Mesendoderm (in vitro differentiated cells): ENCODE measurements around the gene FYTTD1.

Source experiments
- DNase-seq: peaks from one replicate; pipeline ENCODE4 v3.0.0; 2013
- H2AK5ac ChIP-seq: 2 replicates; pipeline ENCODE4 v1.6.1; 2013; ENCODE audit warnings: low read length, inconsistent platforms
- H2BK120ac ChIP-seq: 2 replicates; pipeline ENCODE4 v1.6.1; 2013; ENCODE audit warnings: low read depth, mild to moderate bottlenecking, low read length, moderate library complexity, mixed read lengths
- H2BK15ac ChIP-seq: replicated peaks from 2 replicates; pipeline ENCODE4 v1.6.1; 2013; ENCODE audit warnings: low read depth, mild to moderate bottlenecking, moderate library complexity
- H2BK5ac ChIP-seq: 2 replicates; pipeline ENCODE4 v1.6.1; 2013; ENCODE audit warnings: low read length, inconsistent platforms
- H3K18ac ChIP-seq: 2 replicates; pipeline ENCODE4 v1.6.1; 2013; ENCODE audit warnings: mild to moderate bottlenecking, low read length, mixed read lengths
- H3K23ac ChIP-seq: one replicate; pipeline ENCODE4 v1.6.1; 2013; ENCODE audit warnings: low read length
- H3K27ac ChIP-seq: 2 replicates; pipeline ENCODE4 v1.5.1; 2013; ENCODE audit warnings: low read depth, mild to moderate bottlenecking, inconsistent platforms, low read length, moderate library complexity
- H3K27me3 ChIP-seq: 2 replicates; pipeline ENCODE4 v1.6.1; 2013; ENCODE audit warnings: low read length, control low read depth, mild to moderate bottlenecking, inconsistent platforms; ENCODE audit not compliant: insufficient read depth, poor library complexity
- H3K36me3 ChIP-seq: 2 replicates; pipeline ENCODE4 v1.6.1; 2013; ENCODE audit warnings: low read length, inconsistent platforms; ENCODE audit not compliant: control insufficient read depth, insufficient read depth
- H3K4ac ChIP-seq: one replicate; pipeline ENCODE4 v1.6.1; 2013; ENCODE audit warnings: low read depth, mild to moderate bottlenecking, low read length, moderate library complexity
- H3K4me1 ChIP-seq: 2 replicates; pipeline ENCODE4 v1.6.1; 2013; ENCODE audit warnings: low read depth, low read length, inconsistent platforms; ENCODE audit not compliant: control insufficient read depth
- H3K4me2 ChIP-seq: 2 replicates; pipeline ENCODE4 v1.6.1; 2013; ENCODE audit warnings: low read length
- H3K4me3 ChIP-seq: 2 replicates; pipeline ENCODE4 v1.5.1; 2013; ENCODE audit warnings: mild to moderate bottlenecking, low read length
- H3K56ac ChIP-seq: one replicate; pipeline ENCODE4 v1.6.1; 2013; ENCODE audit warnings: low read length
- H3K79me1 ChIP-seq: 2 replicates; pipeline ENCODE4 v1.6.1; 2013; ENCODE audit warnings: low read length, inconsistent platforms
- H3K79me2 ChIP-seq: 2 replicates; pipeline ENCODE4 v1.6.1; 2013; ENCODE audit warnings: mild to moderate bottlenecking, low read length; ENCODE audit not compliant: control insufficient read depth, insufficient read depth
- H3K9ac ChIP-seq: 2 replicates; pipeline ENCODE4 v1.6.1; 2013; ENCODE audit warnings: low read length, inconsistent platforms
- H4K5ac ChIP-seq: one replicate; pipeline ENCODE4 v1.6.1; 2013; ENCODE audit warnings: low read length
- H4K8ac ChIP-seq: one replicate; pipeline ENCODE4 v1.6.1; 2013; ENCODE audit warnings: low read depth, mild to moderate bottlenecking, control low read depth, low read length, moderate library complexity
- WGBS: extraction: QIAGEN DNeasy Blood & Tissue Kit; methylation state at CpG from one replicate; pipeline ENCODE4 v1.1.7; 2013; ENCODE audit warnings: low lambda C conversion rate, missing lambda C conversion rate; ENCODE audit not compliant: insufficient coverage; ENCODE audit errors: extremely low coverage; 5-methylcytosine and 5-hydroxymethylcytosine counted together

The FYTTD1 gene

DNA sequence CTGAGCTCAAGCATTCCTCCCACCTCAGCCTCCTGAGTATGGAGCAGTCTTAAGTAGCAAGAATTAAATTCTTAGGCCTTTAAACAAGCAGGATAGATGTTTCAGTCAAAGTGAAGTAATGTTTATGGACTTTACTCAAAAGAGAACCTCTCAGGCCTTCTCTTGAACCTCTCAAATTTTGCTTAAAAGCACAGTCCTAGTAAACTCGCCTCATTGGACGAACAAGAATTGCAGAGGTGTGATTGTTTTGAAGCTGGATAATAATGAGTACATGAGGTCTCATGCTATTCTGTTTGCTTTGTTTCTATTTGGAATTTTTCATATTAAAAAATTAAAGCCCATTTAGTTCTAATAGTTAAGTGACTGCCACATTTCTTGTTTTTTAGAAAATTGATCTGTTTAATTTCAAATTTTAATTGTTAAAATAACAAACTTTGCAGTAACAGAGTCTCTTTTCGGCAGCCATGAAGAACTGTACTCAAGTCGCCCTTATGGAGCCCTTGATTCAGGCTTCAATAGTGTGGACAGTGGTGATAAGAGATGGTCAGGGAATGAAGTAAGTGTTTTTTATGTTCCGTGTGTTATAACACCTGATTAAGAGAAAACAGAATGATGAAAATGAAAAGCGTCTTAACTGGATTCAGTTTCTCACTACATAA is 80.8 kb downstream of the FYTTD1 start:
- Histone ChIP-seq H3K27me3 (no peaks in the 10 kb centered on the region), H3K56ac (no peak overlapping the region), H3K4me3 (no peak overlapping the region), H2BK15ac (no peak overlapping the region), H2BK5ac (no peak overlapping the region), H3K23ac (no peak overlapping the region), H3K4ac (no peak overlapping the region), H3K79me1 (no peaks in the 10 kb centered on the region), H4K8ac (no peak overlapping the region), H3K4me2 (no peak overlapping the region), H3K4me1 (no peaks in the 10 kb centered on the region), H3K9ac (no peak overlapping the region), H3K18ac (no peak overlapping the region), H3K36me3 (peaks cover 6% of the 10 kb centered on the region), H3K27ac (no peak overlapping the region), H2BK120ac (no peak overlapping the region), H4K5ac (no peak overlapping the region), H2AK5ac (no peak overlapping the region), H3K79me2 (no peaks in the 10 kb centered on the region)
- DNase-seq, result no peak
- no CpG with 5 or more reads among the region's 6 CpGs for WGBS

GRCh38 chr3:197830967-197831313 is 81.3 kb downstream of the FYTTD1 start:
- Histone ChIP-seq H3K27me3 (no peaks in the 10 kb centered on the region), H2BK5ac (no peak overlapping the region), H2BK15ac (no peak overlapping the region), H3K4ac (no peak overlapping the region), H4K8ac (no peak overlapping the region), H2BK120ac (no peak overlapping the region), H3K4me1 (no peaks in the 10 kb centered on the region), H3K18ac (no peak overlapping the region), H3K23ac (no peak overlapping the region), H3K79me1 (no peaks in the 10 kb centered on the region), H3K36me3 (peaks cover 8% of the 10 kb centered on the region), H3K4me3 (no peak overlapping the region), H3K4me2 (no peak overlapping the region), H3K79me2 (no peaks in the 10 kb centered on the region), H3K56ac (no peak overlapping the region), H2AK5ac (no peak overlapping the region), H3K9ac (no peak overlapping the region), H4K5ac (no peak overlapping the region), H3K27ac (no peak overlapping the region)
- DNase-seq, result no peak
- no CpG with 5 or more reads among the region's 8 CpGs for WGBS

DNA sequence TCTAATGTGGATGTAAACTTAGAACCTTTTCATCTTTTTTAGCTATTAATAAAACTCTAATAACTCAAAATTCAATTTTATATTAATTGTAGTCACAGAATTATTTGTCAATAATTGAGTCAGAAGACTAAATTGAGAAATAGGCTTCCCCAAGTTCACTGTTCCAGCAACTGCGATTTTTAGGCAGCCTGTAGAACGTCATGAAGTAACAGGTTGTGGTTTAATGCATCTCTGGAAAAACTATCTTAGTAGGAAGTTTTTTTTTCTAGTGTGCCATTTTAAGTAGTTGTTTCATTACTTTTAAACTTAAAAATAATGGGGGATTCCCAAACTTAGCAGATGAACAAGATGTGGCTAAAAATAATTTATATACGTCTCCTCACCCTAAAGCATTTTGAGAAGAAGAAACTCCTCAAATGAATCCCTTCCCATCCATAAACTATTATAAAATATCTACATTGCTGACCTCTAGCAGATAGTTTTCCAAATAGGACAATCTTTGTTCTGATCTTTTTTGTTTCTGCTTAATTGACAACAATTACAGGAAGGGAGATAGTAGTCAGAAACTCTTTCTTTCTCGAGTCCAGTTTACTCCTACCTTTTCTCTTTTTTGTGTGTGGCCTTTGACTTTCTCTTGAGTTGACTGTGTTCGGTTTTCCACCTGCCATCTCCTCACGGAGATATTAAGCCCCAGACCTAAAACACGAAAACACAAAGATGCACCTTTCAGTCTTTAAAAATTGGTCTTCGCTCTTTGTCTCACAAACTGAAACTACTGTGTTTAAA is 84.4 kb downstream of the FYTTD1 start:
- no peak overlapping the region for H2BK5ac ChIP-seq
- H3K79me2 ChIP-seq, result no peaks in the 10 kb centered on the region
- no peak overlapping the region for H3K4ac ChIP-seq
- H4K5ac ChIP-seq, result no peak overlapping the region
- H3K56ac ChIP-seq, result no peak overlapping the region
- H3K23ac ChIP-seq, result no peak overlapping the region
- no peak overlapping the region for H2BK120ac ChIP-seq
- no peak for DNase-seq
- no peak overlapping the region for H3K9ac ChIP-seq
- H3K27me3 ChIP-seq, result no peaks in the 10 kb centered on the region
- H2BK15ac ChIP-seq, result no peak overlapping the region
- H3K27ac ChIP-seq, result no peak overlapping the region
- peaks cover 1% of the 10 kb centered on the region for H3K36me3 ChIP-seq
- no CpG with 5 or more reads among the region's 8 CpGs for WGBS
- no peak overlapping the region for H3K4me2 ChIP-seq
- no peak overlapping the region for H3K18ac ChIP-seq
- H3K4me3 ChIP-seq, result no peak overlapping the region
- H3K4me1 ChIP-seq, result no peaks in the 10 kb centered on the region
- no peak overlapping the region for H4K8ac ChIP-seq
- no peaks in the 10 kb centered on the region for H3K79me1 ChIP-seq
- H2AK5ac ChIP-seq, result no peak overlapping the region

- no peak overlapping the region for H3K4me3 ChIP-seq
- no peak overlapping the region for H2AK5ac ChIP-seq
- no peak overlapping the region for H4K5ac ChIP-seq
- no peaks in the 10 kb centered on the region for H3K4me1 ChIP-seq
- no peak overlapping the region for H3K23ac ChIP-seq
- no peak overlapping the region for H3K18ac ChIP-seq
- H3K4me2 ChIP-seq, result no peak overlapping the region
- no peak overlapping the region for H3K56ac ChIP-seq
- no peak overlapping the region for H2BK5ac ChIP-seq
- H4K8ac ChIP-seq, result no peak overlapping the region
- no peaks in the 10 kb centered on the region for H3K79me1 ChIP-seq
- H3K36me3 ChIP-seq, result peaks cover 1% of the 10 kb centered on the region
- no peaks in the 10 kb centered on the region for H3K79me2 ChIP-seq
- no peak overlapping the region for H2BK15ac ChIP-seq
- H3K27ac ChIP-seq, result no peak overlapping the region
- no peak overlapping the region for H3K4ac ChIP-seq
- no CpG with 5 or more reads among the region's 5 CpGs for WGBS
- no peak for DNase-seq
- H3K9ac ChIP-seq, result no peak overlapping the region
- no peak overlapping the region for H2BK120ac ChIP-seq
- no peaks in the 10 kb centered on the region for H3K27me3 ChIP-seq
Observed at GRCh38 chr3:197835509-197835908, 85.8 kb downstream of the FYTTD1 start.

GRCh38 chr3:197836244-197836643 is 86.6 kb downstream of the FYTTD1 start:
- Histone ChIP-seq H3K56ac (no peak overlapping the region), H3K4me3 (no peak overlapping the region), H3K4ac (no peak overlapping the region), H2BK120ac (no peak overlapping the region), H2BK15ac (no peak overlapping the region), H3K4me1 (no peaks in the 10 kb centered on the region), H3K9ac (no peak overlapping the region), H4K5ac (no peak overlapping the region), H3K79me2 (no peaks in the 10 kb centered on the region), H3K18ac (no peak overlapping the region), H3K79me1 (no peaks in the 10 kb centered on the region), H2BK5ac (no peak overlapping the region), H3K36me3 (peaks cover 1% of the 10 kb centered on the region), H3K27ac (no peak overlapping the region), H3K23ac (no peak overlapping the region), H3K4me2 (no peak overlapping the region), H4K8ac (no peak overlapping the region), H3K27me3 (no peaks in the 10 kb centered on the region), H2AK5ac (no peak overlapping the region)
- DNase-seq, result no peak
